HepG2 (cell line): ENCODE results near the gene NOL4L. TPM values are rescaled to one million over a fixed set of nuclear protein-coding genes. Genes with fewer than 3 reads are reported as not detected.

Experiments
- BCL6 ChIP-seq: IDR thresholded peaks from 2 replicates; pipeline ENCODE4 v1.6.1; 2016; ENCODE audit warnings: missing genetic modification reagents, missing compliant biosample characterization
- EEA1 ChIP-seq: sonication (generic); formaldehyde crosslinking; IDR thresholded peaks from 2 replicates; pipeline ENCODE4 v1.5.1; 2020; ENCODE audit warnings: mild to moderate bottlenecking, missing genetic modification reagents, borderline replicate concordance
- FOXO1 ChIP-seq: sonication (generic); formaldehyde crosslinking; IDR thresholded peaks from 2 replicates; pipeline ENCODE4 v1.4.0; 2020; ENCODE audit warnings: missing genetic modification reagents
- GATAD2A ChIP-seq: IDR thresholded peaks from 2 replicates; pipeline ENCODE4 v1.6.1; 2016
- IRX3 ChIP-seq: sonication (generic); formaldehyde crosslinking; IDR thresholded peaks from 2 replicates; pipeline ENCODE4 v1.8.1; 2023; ENCODE audit warnings: mild to moderate bottlenecking, low read depth, missing genetic modification reagents, borderline replicate concordance
- MAFG ChIP-seq: sonication (generic); formaldehyde crosslinking; IDR thresholded peaks from 2 replicates; pipeline ENCODE4 v1.5.1; 2020; ENCODE audit warnings: mild to moderate bottlenecking, missing genetic modification reagents
- SAFB2 ChIP-seq: sonication (generic); formaldehyde crosslinking; IDR thresholded peaks from 2 replicates; pipeline ENCODE4 v1.5.1; 2020; ENCODE audit warnings: missing genetic modification reagents, low read depth, mild to moderate bottlenecking, borderline replicate concordance
- SIX1 ChIP-seq: sonication (generic); formaldehyde crosslinking; IDR thresholded peaks from 2 replicates; pipeline ENCODE4 v1.4.0; 2020; ENCODE audit warnings: missing genetic modification reagents, borderline replicate concordance
- TBX3 ChIP-seq: fragments of 450-650 bp; IDR thresholded peaks from 2 replicates; pipeline ENCODE4 v1.6.1; 2017; ENCODE audit warnings: antibody characterized with exemption, mild to moderate bottlenecking, inconsistent platforms, borderline replicate concordance
- TCF7L2 ChIP-seq: IDR thresholded peaks from 2 replicates; pipeline ENCODE4 v1.6.1; 2011; ENCODE audit warnings: mild to moderate bottlenecking, low read depth, low read length, moderate library complexity
- TOPORS ChIP-seq: sonication (generic); formaldehyde crosslinking; IDR thresholded peaks from 2 replicates; pipeline ENCODE4 v1.8.0; 2023; ENCODE audit warnings: mild to moderate bottlenecking, missing genetic modification reagents
- ZBTB38 ChIP-seq: sonication (generic); formaldehyde crosslinking; IDR thresholded peaks from 2 replicates; pipeline ENCODE4 v1.5.1; 2020; ENCODE audit warnings: mild to moderate bottlenecking, missing genetic modification reagents
- ZNF335 ChIP-seq: sonication (generic); formaldehyde crosslinking; IDR thresholded peaks from 2 replicates; pipeline ENCODE4 v1.4.0; 2020; ENCODE audit warnings: missing genetic modification reagents
- ZNF446 ChIP-seq: sonication (generic); formaldehyde crosslinking; IDR thresholded peaks from 2 replicates; pipeline ENCODE4 v1.5.0; 2020; ENCODE audit warnings: mild to moderate bottlenecking, missing genetic modification reagents
- ZNF510 ChIP-seq: sonication (generic); formaldehyde crosslinking; IDR thresholded peaks from 2 replicates; pipeline ENCODE4 v1.4.0; 2020; ENCODE audit warnings: low read depth, mild to moderate bottlenecking, missing genetic modification reagents
- ZNF788 ChIP-seq: sonication (generic); formaldehyde crosslinking; IDR thresholded peaks from 2 replicates; pipeline ENCODE4 v1.5.0; 2020; ENCODE audit warnings: mild to moderate bottlenecking, missing genetic modification reagents, borderline replicate concordance
- ZSCAN21 ChIP-seq: sonication (generic); formaldehyde crosslinking; IDR thresholded peaks from 2 replicates; pipeline ENCODE4 v1.8.0; 2022; ENCODE audit warnings: mild to moderate bottlenecking, missing genetic modification reagents, moderate library complexity, borderline replicate concordance
- polyA plus RNA-seq, 8 experiments: library from polyadenylated mRNA; depleted of rRNA in 3 of 8; stranded (reverse) in 7 of 8; unstranded in 1 of 8; fragments of >200 nt; fragmentation: Illumina TruSeq in 4 of 8; extraction: Trizol in 4 of 8; gene quantifications; 2 replicates each; pipeline versions ENCODE4 v1.2.1 to v1.2.3, GENCODE V29; 2011 to 2016; ENCODE audit warnings: low read depth in 4 of 8, missing spikeins in 1 of 8, mixed read lengths in 1 of 8; ENCODE audit not compliant: insufficient read depth in 1 of 8
- total RNA-seq, 5 experiments: library from RNA; depleted of rRNA; stranded (reverse); fragments of >200 nt; fragmentation: Illumina TruSeq; extraction: Trizol; gene quantifications; 2 replicates each; pipeline ENCODE4 v1.2.3, GENCODE V29; 2016; ENCODE audit warnings: low read depth in 1 of 5
- TF ChIP-seq, protein P1 (sequence below): sonication (generic); formaldehyde crosslinking; IDR thresholded peaks from 2 replicates; pipeline ENCODE4 v1.8.0; 2022; ENCODE audit warnings: mild to moderate bottlenecking, missing genetic modification reagents, moderate library complexity
- TF ChIP-seq, protein P2 (sequence below): sonication (generic); formaldehyde crosslinking; conservative IDR thresholded peaks from 2 replicates; pipeline ENCODE4 v1.4.0; 2020; ENCODE audit warnings: missing genetic modification reagents
- TF ChIP-seq, protein P3 (sequence below): sonication (generic); formaldehyde crosslinking; IDR thresholded peaks from 2 replicates; pipeline ENCODE4 v1.4.0; 2020; ENCODE audit warnings: mild to moderate bottlenecking, missing genetic modification reagents
- TF ChIP-seq, protein P4 (sequence below): sonication (generic); formaldehyde crosslinking; IDR thresholded peaks from 2 replicates; pipeline ENCODE4 v1.4.0; 2020; ENCODE audit warnings: missing genetic modification reagents, borderline replicate concordance
- TF ChIP-seq, protein P5 (sequence below): sonication (generic); formaldehyde crosslinking; IDR thresholded peaks from 2 replicates; pipeline ENCODE4 v1.8.0; 2022; ENCODE audit warnings: low read depth, missing genetic modification reagents
- TF ChIP-seq, protein P6 (sequence below): sonication (generic); formaldehyde crosslinking; IDR thresholded peaks from 2 replicates; pipeline ENCODE4 v1.4.0; 2020; ENCODE audit warnings: mild to moderate bottlenecking, missing genetic modification reagents

Gene NOL4L
- total and polyA plus RNA-seq, 2 of the 13 experiments (the other 11 are each of a cell fraction or from before 2014, with no cell fraction given), result 16.6 to 35.4 TPM

DNA sequence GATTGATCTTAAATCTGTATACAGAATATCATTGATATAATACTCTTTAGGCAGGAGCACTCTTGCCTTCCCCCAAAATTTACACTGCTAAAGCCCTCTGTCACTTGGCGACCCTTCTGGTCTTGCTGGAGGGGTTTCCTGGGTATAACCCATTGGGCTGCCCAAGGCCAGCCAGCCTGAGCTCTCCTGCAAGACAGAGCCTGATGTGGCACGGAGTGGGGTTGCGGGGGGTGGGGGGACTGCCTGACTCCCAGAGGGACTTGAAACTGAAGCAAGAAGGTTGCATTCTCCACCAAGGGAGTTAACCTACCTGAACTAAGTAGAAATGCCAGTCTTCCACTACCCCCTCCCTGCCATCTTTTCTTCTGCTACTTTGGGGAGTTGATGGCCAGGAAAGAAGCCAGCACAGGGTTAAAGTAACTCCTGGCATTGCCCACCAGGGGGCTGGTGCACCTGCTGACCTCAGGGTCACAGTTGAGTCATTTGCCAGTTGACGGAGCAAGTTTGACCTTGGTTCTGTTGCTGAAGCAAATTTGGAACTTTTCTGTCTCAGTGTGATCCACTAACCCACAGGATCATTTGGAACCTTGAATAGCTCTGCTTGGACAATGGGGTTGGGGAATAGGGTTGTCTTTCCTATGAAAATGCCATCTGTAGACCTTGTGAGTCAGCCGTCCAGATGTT, 147.6 kb downstream of the NOL4L start (continued):
- TF ChIP-seq EEA1 (CRISPR knock-in tag), result no peak
- TF ChIP-seq ZNF335 (CRISPR knock-in tag), result no peak
- no peak for TF ChIP-seq ZSCAN21 (CRISPR knock-in tag)
- no peak for TF ChIP-seq IRX3 (CRISPR knock-in tag)
- TF ChIP-seq BCL6, result no peak; the same call in 1 of the 2 replicates
- TF ChIP-seq, protein P1, sequence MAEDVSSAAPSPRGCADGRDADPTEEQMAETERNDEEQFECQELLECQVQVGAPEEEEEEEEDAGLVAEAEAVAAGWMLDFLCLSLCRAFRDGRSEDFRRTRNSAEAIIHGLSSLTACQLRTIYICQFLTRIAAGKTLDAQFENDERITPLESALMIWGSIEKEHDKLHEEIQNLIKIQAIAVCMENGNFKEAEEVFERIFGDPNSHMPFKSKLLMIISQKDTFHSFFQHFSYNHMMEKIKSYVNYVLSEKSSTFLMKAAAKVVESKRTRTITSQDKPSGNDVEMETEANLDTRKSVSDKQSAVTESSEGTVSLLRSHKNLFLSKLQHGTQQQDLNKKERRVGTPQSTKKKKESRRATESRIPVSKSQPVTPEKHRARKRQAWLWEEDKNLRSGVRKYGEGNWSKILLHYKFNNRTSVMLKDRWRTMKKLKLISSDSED (CRISPR knock-in tag), result no peak
- TF ChIP-seq, protein P2, sequence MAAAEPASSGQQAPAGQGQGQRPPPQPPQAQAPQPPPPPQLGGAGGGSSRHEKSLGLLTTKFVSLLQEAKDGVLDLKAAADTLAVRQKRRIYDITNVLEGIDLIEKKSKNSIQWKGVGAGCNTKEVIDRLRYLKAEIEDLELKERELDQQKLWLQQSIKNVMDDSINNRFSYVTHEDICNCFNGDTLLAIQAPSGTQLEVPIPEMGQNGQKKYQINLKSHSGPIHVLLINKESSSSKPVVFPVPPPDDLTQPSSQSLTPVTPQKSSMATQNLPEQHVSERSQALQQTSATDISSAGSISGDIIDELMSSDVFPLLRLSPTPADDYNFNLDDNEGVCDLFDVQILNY, result no peak
- TF ChIP-seq, protein P3, sequence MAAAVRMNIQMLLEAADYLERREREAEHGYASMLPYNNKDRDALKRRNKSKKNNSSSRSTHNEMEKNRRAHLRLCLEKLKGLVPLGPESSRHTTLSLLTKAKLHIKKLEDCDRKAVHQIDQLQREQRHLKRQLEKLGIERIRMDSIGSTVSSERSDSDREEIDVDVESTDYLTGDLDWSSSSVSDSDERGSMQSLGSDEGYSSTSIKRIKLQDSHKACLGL (CRISPR knock-in tag), result no peak
- TF ChIP-seq ZNF446, result no peak
- TF ChIP-seq SAFB2 (CRISPR knock-in tag), result no peak
- TF ChIP-seq TCF7L2, result no peak
- no peak for TF ChIP-seq TOPORS (CRISPR knock-in tag)
- TF ChIP-seq, protein P4, sequence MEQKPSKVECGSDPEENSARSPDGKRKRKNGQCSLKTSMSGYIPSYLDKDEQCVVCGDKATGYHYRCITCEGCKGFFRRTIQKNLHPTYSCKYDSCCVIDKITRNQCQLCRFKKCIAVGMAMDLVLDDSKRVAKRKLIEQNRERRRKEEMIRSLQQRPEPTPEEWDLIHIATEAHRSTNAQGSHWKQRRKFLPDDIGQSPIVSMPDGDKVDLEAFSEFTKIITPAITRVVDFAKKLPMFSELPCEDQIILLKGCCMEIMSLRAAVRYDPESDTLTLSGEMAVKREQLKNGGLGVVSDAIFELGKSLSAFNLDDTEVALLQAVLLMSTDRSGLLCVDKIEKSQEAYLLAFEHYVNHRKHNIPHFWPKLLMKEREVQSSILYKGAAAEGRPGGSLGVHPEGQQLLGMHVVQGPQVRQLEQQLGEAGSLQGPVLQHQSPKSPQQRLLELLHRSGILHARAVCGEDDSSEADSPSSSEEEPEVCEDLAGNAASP, result peak; percentile 51; the same call in 1 of the 2 replicates
- no peak; the same call in 1 of the 2 replicates for TF ChIP-seq ZNF788 (CRISPR knock-in tag)
- TF ChIP-seq TBX3, result no peak
- peak; percentile 79 for TF ChIP-seq GATAD2A (CRISPR knock-in tag)
- TF ChIP-seq FOXO1 (CRISPR knock-in tag), result no peak; the same call in 1 of the 2 replicates
- TF ChIP-seq ZNF510 (CRISPR knock-in tag), result no peak
- TF ChIP-seq, protein P5, sequence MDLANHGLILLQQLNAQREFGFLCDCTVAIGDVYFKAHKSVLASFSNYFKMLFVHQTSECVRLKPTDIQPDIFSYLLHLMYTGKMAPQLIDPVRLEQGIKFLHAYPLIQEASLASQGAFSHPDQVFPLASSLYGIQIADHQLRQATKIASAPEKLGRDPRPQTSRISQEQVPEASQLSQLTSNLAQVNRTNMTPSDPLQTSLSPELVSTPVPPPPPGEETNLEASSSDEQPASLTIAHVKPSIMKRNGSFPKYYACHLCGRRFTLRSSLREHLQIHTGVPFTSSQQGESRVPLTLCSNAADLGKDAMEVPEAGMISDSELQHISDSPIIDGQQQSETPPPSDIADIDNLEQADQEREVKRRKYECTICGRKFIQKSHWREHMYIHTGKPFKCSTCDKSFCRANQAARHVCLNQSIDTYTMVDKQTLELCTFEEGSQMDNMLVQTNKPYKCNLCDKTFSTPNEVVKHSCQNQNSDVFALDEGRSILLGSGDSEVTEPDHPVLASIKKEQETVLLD (CRISPR knock-in tag), result no peak
- no peak for TF ChIP-seq SIX1
- no peak for TF ChIP-seq MAFG (CRISPR knock-in tag)
- TF ChIP-seq, protein P6, sequence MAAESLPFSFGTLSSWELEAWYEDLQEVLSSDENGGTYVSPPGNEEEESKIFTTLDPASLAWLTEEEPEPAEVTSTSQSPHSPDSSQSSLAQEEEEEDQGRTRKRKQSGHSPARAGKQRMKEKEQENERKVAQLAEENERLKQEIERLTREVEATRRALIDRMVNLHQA (CRISPR knock-in tag), result no peak
- no peak for TF ChIP-seq ZBTB38
